A673 (cell line): ENCODE data around the gene KIF12.

Experiments used
- CTCF ChIP-seq: fragments of 300-800, 200-600 bp; sonication (generic); conservative IDR thresholded peaks from 2 replicates; pipeline ENCODE4 v1.5.1; 2017; ENCODE audit warnings: low read depth, mild to moderate bottlenecking, antibody characterized with exemption, low read length, moderate library complexity, mixed read lengths
- EZH2 ChIP-seq: fragments of 200-600 bp; sonication (generic); IDR thresholded peaks from 2 replicates; pipeline ENCODE4 v1.6.1; 2017; ENCODE audit warnings: borderline replicate concordance, low read depth, mild to moderate bottlenecking, mixed read lengths, antibody characterized with exemption, low read length; ENCODE audit not compliant: poor library complexity, severe bottlenecking

DNA sequence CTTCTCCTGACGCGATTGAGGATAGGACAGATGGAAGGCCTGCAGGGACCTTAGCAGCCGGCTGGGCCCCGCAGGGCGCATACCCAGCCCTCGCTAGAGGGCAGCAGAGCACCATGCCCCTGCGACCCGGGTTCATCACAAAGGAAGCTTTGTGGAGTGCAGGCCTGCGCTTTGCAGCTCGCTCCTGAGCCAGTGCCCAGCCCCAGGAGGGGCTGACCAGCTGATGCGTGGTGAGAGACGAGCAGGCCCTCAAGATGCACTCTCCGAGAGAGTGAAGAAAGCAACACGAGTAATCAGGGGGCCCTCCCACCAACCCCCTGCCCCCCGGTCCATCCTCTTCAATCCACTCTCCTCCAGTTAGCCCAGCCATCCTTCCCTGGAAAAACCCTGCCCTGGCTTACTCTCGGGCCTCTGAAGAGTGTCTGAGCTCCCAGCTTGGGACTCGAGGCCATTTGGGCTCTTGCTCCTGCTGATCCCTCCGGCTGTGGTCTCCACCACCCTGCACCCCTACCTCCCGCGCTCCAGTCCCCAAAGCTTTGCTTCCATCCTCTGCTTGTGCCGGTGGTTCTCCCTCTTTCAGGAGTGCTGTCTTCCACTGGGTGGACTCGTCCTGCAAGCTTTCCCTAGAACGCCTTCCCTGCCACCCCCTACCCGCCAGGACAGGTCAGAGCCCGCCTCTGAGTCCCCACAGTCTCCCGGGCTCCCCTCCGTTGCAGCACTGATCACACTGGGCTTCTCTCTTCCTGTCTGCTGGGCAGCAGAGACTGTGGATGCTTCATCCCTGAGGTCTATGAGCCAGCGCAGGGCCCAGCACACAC is 9.1 kb upstream of the KIF12 start:
- peak; percentile 93 for TF ChIP-seq CTCF
- TF ChIP-seq EZH2 = no peak
